NCI-H2081 treated with DMSO at 0.1 percent for 48 hours (cell line): ENCODE data around the gene DST.

ENCODE experiments used
- DNase-seq: peaks from one replicate; lab custom pipeline; 2025; lab: John Stamatoyannopoulos, UW

DST gene

GRCh38 chr6:56642366-56643261 is at the start of gene DST:
DST (minus strand) TSS chr6:56642889.
- no peak for DNase-seq

- DNase-seq, result no peak
These were observed 49.1 kb upstream of the DST start for GRCh38 chr6:56691814-56692213.

- DNase-seq, result no peak
These were observed 48.6 kb upstream of the DST start for GRCh38 chr6:56691286-56691595.

- no peak for DNase-seq
These were observed 48.0 kb upstream of the DST start for GRCh38 chr6:56690519-56691285.

GRCh38 chr6:56689663-56690062 is 47.0 kb upstream of the DST start:
- no peak for DNase-seq

GRCh38 chr6:56689114-56689513 is 46.4 kb upstream of the DST start:
- DNase-seq, result no peak

- no peak for DNase-seq
These were observed 45.8 kb upstream of the DST start for GRCh38 chr6:56688521-56688920.

GRCh38 chr6:56687551-56687950 is 44.9 kb upstream of the DST start:
- no peak for DNase-seq

- DNase-seq, result no peak
These were observed 43.7 kb upstream of the DST start for GRCh38 chr6:56686429-56686828.

GRCh38 chr6:56685994-56686393 is 43.3 kb upstream of the DST start:
- no peak for DNase-seq

- DNase-seq, result no peak
These were observed 42.5 kb upstream of the DST start for GRCh38 chr6:56685102-56685733.

- DNase-seq, result no peak
These were observed 41.8 kb upstream of the DST start for GRCh38 chr6:56684342-56685101.

GRCh38 chr6:56683882-56684281 is 41.2 kb upstream of the DST start:
- DNase-seq, result no peak

GRCh38 chr6:56682635-56683034 is 39.9 kb upstream of the DST start:
- DNase-seq, result no peak

GRCh38 chr6:56677559-56677958 is 34.9 kb upstream of the DST start:
- DNase-seq, result no peak

- no peak for DNase-seq
These were observed 29.2 kb upstream of the DST start for GRCh38 chr6:56671651-56672461.

GRCh38 chr6:56671160-56671559 is 28.5 kb upstream of the DST start:
- DNase-seq, result no peak

GRCh38 chr6:56669041-56669440 is 26.4 kb upstream of the DST start:
- no peak for DNase-seq

- no peak for DNase-seq
These were observed 25.5 kb upstream of the DST start for GRCh38 chr6:56668158-56668557.

GRCh38 chr6:56667336-56667735 is 24.6 kb upstream of the DST start:
- no peak for DNase-seq

GRCh38 chr6:56664029-56664428 is 21.3 kb upstream of the DST start:
- DNase-seq, result no peak
